ENCODE measurements around the gene TTC21B. TPM values are rescaled to one million over a fixed set of nuclear protein-coding genes. Genes with fewer than 3 reads are reported as not detected.

The TTC21B gene
- total RNA-seq, 1 donor = 58.7 TPM

GRCh38 chr2:165952085-165952484 lies 1.5 kb downstream of the TTC21B start:
- H3K4me1 ChIP-seq (ENCODE audit: insufficient read depth, low read length) = peaks cover 28% of the 10 kb centered on the region

DNA sequence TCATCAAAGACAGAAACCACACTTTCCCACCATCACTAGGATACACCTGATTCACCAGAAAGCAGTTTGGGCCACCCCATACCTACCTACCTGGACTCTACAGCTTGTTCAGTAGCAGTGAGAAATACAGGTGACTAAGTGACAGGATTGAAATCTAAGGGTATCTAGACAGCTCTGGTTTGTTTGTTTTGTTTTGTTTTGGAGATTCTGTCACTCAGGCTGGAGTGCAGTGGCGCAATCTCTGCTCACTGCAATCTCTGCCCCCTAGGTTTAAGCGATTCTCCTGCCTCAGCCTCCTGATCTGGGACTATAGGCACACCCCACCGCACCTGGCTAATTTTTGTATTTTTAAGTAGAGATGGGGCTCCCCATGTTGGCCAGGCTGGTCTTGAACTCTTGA lies 3.1 kb downstream of the TTC21B start:
- Histone ChIP-seq H3K4me1 (ENCODE audit: insufficient read depth, low read length) (peaks cover 28% of the 10 kb centered on the region), H3K4me3 (ENCODE audit: low read length) (no peak overlapping the region), H3K27me3 (ENCODE audit: insufficient read depth, low read length) (no peaks in the 10 kb centered on the region), H3K9me3 (ENCODE audit: low read depth, low read length) (no peaks in the 10 kb centered on the region)

More at GRCh38 chr2:165952085-165952484, 1.5 kb downstream of the TTC21B start:
- Histone ChIP-seq H3K4me3 (ENCODE audit: low read length) (no peak overlapping the region), H3K27me3 (ENCODE audit: insufficient read depth, low read length) (no peaks in the 10 kb centered on the region), H3K9me3 (ENCODE audit: low read depth, low read length) (no peaks in the 10 kb centered on the region)

DNA sequence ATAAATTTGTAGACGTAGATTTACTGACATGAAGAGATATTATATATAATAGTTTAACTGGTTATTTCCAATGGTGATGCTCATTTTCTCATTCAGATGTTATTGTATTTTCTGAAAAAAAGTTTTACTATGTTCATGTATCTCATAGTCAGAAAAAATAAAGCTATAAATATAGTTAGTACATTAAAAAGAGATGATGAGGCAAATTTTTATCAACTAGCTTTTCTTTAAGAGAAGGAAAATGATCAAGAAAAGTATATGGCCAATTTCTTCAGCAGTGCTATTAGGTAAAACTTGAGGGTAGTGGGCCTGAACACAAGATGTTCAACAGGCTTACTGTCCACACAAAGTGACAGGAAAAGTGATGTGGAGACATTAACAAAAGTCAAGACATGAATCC lies 11.7 kb downstream of the TTC21B start:
- no peaks in the 10 kb centered on the region for H3K4me1 ChIP-seq (ENCODE audit: insufficient read depth, low read length)
- no peaks in the 10 kb centered on the region for H3K9me3 ChIP-seq (ENCODE audit: low read depth, low read length)
- H3K4me3 ChIP-seq (ENCODE audit: low read length) = no peak overlapping the region
- no peaks in the 10 kb centered on the region for H3K27me3 ChIP-seq (ENCODE audit: insufficient read depth, low read length)

- H3K4me3 ChIP-seq (ENCODE audit: low read length) = no peak overlapping the region
- no peaks in the 10 kb centered on the region for H3K4me1 ChIP-seq (ENCODE audit: insufficient read depth, low read length)
- H3K27me3 ChIP-seq (ENCODE audit: insufficient read depth, low read length) = no peaks in the 10 kb centered on the region
- no peaks in the 10 kb centered on the region for H3K9me3 ChIP-seq (ENCODE audit: low read depth, low read length)
Observed at GRCh38 chr2:165938237-165938636, 15.3 kb downstream of the TTC21B start.

DNA sequence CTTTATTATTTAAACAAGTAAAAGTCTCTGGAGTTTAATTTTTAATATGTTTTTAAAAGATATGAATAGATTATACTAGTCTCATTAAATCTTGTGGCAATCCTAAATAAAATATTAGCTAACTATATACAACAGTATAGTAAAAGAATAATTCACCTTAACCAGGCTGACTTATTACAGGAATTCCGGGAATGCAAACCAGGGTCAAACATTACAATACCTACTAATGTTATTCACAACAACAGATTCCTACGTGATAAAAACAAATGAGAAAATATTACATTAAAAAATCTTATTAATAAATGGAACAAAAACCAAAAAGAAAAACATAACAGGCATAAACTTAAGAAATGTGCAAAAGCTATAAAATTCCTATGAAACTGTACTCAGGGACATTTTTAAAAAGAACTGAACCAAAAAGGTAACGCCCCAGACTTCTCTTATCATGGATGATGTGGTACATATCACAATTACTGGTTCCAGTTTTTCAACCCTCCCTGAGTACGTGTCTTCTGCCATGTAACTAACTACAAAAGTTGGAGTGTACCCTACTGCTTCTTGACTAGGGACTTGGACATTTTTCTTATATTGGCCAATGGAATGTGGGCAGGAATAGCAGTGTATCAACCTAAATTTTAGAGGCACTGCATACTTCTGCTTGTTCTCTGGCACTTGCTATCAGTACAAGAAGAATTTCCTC lies 20.2 kb downstream of the TTC21B start:
- Histone ChIP-seq H3K27me3 (ENCODE audit: insufficient read depth, low read length) (no peaks in the 10 kb centered on the region), H3K4me1 (ENCODE audit: insufficient read depth, low read length) (no peaks in the 10 kb centered on the region), H3K4me3 (ENCODE audit: low read length) (no peak overlapping the region), H3K9me3 (ENCODE audit: low read depth, low read length) (no peaks in the 10 kb centered on the region)

GRCh38 chr2:165927774-165928173 lies 25.8 kb downstream of the TTC21B start:
- Histone ChIP-seq H3K27me3 (ENCODE audit: insufficient read depth, low read length) (no peaks in the 10 kb centered on the region), H3K4me1 (ENCODE audit: insufficient read depth, low read length) (no peaks in the 10 kb centered on the region), H3K9me3 (ENCODE audit: low read depth, low read length) (no peaks in the 10 kb centered on the region), H3K4me3 (ENCODE audit: low read length) (no peak overlapping the region)

DNA sequence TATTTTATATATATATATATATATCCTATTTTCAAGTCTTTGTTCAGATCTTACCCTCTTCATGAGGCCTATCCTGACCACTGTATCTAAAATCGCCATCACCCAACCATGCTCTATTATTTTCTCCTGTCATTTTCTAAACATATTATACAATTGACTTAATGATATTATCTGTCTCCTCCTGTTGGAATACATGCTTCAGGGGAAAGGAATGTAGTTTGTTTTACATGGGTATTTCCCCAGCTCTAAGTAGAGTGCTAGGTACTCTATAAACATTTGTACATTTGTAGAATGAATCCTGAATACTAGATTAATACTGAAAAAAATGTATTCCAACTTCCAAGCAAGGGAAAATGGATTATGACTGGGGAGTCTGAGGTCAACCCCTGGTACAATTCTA lies 26.2 kb downstream of the TTC21B start:
- Histone ChIP-seq H3K9me3 (ENCODE audit: low read depth, low read length) (no peaks in the 10 kb centered on the region), H3K4me1 (ENCODE audit: insufficient read depth, low read length) (no peaks in the 10 kb centered on the region), H3K27me3 (ENCODE audit: insufficient read depth, low read length) (no peaks in the 10 kb centered on the region), H3K4me3 (ENCODE audit: low read length) (no peak overlapping the region)

DNA sequence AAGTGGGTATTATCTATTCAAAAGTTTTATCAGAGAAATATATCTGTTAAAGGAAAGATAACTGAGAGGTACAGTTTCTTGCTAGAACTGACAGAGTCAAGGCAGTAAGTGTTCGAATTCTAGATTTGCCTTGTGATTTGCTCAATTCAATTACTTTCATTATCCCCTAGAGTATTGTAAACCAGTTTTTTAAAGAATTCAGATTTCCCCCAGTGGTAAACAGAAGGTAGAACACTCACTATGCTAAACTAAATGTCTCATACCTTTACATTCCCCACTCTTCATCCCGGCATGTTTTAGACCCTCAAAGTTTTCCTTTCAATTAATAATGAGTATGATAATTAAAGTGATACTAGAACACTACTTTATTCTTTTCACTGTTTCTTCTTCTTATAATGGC lies 28.6 kb downstream of the TTC21B start:
- Histone ChIP-seq H3K4me3 (ENCODE audit: low read length) (no peak overlapping the region), H3K4me1 (ENCODE audit: insufficient read depth, low read length) (no peaks in the 10 kb centered on the region), H3K9me3 (ENCODE audit: low read depth, low read length) (no peaks in the 10 kb centered on the region), H3K27me3 (ENCODE audit: insufficient read depth, low read length) (no peaks in the 10 kb centered on the region)

DNA sequence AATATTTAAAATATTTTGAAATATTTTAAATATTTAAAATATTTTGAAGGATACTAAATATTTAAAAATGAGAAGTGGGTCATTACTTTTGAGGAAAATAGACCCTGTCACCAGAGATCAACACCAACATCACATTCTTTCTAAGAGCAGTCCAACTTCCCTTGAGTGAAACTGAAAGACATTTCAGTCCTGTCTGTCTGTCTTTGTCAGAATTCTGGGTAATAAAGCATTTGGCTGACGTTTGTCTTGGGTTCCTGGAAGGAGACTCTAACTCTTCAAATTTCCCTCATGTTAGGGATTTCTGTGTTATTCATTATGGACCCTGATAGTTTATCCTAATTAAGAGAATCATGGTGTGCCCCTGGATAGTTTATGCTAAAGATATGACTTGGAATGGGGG lies 32.8 kb downstream of the TTC21B start:
- H3K4me1 ChIP-seq (ENCODE audit: insufficient read depth, low read length) = no peaks in the 10 kb centered on the region
- H3K4me3 ChIP-seq (ENCODE audit: low read length) = no peak overlapping the region
- no peaks in the 10 kb centered on the region for H3K27me3 ChIP-seq (ENCODE audit: insufficient read depth, low read length)
- no peaks in the 10 kb centered on the region for H3K9me3 ChIP-seq (ENCODE audit: low read depth, low read length)

DNA sequence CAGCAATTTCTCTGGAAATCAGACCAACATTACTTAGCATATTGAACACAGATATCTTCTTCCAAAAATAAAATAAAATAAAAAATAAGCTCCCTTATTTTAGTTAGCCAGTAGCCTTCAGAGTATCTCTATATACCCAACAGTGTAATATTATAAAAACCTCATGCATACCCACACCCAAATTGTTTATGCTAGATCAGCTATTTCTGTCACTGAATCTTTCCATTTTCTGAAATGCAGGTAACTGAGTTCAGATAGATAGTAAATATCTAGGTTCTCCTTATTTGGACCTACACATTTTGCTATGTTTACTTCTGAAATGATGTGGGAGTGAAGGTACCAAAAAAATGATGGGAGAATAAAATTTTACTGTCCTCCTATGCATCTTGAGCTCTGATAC lies 39.9 kb downstream of the TTC21B start:
- Histone ChIP-seq H3K27me3 (ENCODE audit: insufficient read depth, low read length) (no peaks in the 10 kb centered on the region), H3K4me1 (ENCODE audit: insufficient read depth, low read length) (no peaks in the 10 kb centered on the region), H3K9me3 (ENCODE audit: low read depth, low read length) (no peaks in the 10 kb centered on the region), H3K4me3 (ENCODE audit: low read length) (no peak overlapping the region)

- no peaks in the 10 kb centered on the region for H3K9me3 ChIP-seq (ENCODE audit: low read depth, low read length)
- no peaks in the 10 kb centered on the region for H3K27me3 ChIP-seq (ENCODE audit: insufficient read depth, low read length)
- H3K4me1 ChIP-seq (ENCODE audit: insufficient read depth, low read length) = no peaks in the 10 kb centered on the region
- no peak overlapping the region for H3K4me3 ChIP-seq (ENCODE audit: low read length)
Observed at GRCh38 chr2:165911981-165912380, 41.6 kb downstream of the TTC21B start.

GRCh38 chr2:165911231-165911630 lies 42.3 kb downstream of the TTC21B start:
- no peak overlapping the region for H3K4me3 ChIP-seq (ENCODE audit: low read length)
- H3K27me3 ChIP-seq (ENCODE audit: insufficient read depth, low read length) = no peaks in the 10 kb centered on the region
- H3K4me1 ChIP-seq (ENCODE audit: insufficient read depth, low read length) = no peaks in the 10 kb centered on the region
- H3K9me3 ChIP-seq (ENCODE audit: low read depth, low read length) = no peaks in the 10 kb centered on the region

DNA sequence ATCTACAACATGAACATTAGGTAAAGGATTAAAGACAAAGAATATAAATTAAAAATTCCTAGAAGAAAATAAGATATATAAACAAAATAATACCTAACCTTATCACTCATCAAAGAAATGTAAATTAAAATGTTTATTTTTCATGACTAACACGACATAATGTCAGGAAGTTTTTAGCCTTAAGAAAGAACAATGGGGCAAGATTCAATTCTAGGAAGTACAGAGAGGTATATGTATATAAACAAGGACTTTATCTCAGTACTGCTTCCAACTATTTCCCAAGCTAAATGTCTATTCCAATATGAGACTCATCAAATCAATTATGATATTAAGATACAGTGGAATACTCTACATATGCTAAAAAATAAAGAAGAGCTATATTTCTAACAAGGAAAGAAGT lies 44.1 kb downstream of the TTC21B start:
- Histone ChIP-seq H3K9me3 (ENCODE audit: low read depth, low read length) (no peaks in the 10 kb centered on the region), H3K4me1 (ENCODE audit: insufficient read depth, low read length) (no peaks in the 10 kb centered on the region), H3K4me3 (ENCODE audit: low read length) (no peak overlapping the region), H3K27me3 (ENCODE audit: insufficient read depth, low read length) (no peaks in the 10 kb centered on the region)

GRCh38 chr2:165905854-165906253 lies 47.7 kb downstream of the TTC21B start:
- Histone ChIP-seq H3K4me3 (ENCODE audit: low read length) (no peak overlapping the region), H3K27me3 (ENCODE audit: insufficient read depth, low read length) (no peaks in the 10 kb centered on the region), H3K4me1 (ENCODE audit: insufficient read depth, low read length) (peaks cover 4% of the 10 kb centered on the region), H3K9me3 (ENCODE audit: low read depth, low read length) (no peaks in the 10 kb centered on the region)

DNA sequence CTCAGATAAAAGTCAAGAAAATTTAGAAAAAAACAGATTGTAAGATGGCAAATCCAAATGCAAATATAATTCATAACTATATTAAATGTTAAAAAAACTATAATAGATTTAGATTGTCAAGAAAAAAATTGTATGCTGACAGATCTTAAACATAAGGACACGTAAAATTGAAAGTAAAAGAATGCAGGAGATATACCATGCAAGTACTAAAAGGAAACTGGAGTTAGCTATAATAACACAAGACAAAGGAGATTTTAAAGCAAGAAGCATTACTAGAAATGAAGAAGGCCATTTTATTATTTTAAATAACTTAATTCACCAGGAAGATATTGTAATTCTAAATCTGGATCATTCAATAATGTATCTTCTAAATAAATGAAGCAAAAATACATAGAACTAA lies 48.3 kb downstream of the TTC21B start:
- H3K4me1 ChIP-seq (ENCODE audit: insufficient read depth, low read length) = peaks cover 4% of the 10 kb centered on the region
- H3K9me3 ChIP-seq (ENCODE audit: low read depth, low read length) = no peaks in the 10 kb centered on the region
- H3K4me3 ChIP-seq (ENCODE audit: low read length) = no peak overlapping the region
- H3K27me3 ChIP-seq (ENCODE audit: insufficient read depth, low read length) = no peaks in the 10 kb centered on the region

- H3K9me3 ChIP-seq (ENCODE audit: low read depth, low read length) = no peaks in the 10 kb centered on the region
- no peaks in the 10 kb centered on the region for H3K27me3 ChIP-seq (ENCODE audit: insufficient read depth, low read length)
- peaks cover 4% of the 10 kb centered on the region for H3K4me1 ChIP-seq (ENCODE audit: insufficient read depth, low read length)
- H3K4me3 ChIP-seq (ENCODE audit: low read length) = no peak overlapping the region
Observed at GRCh38 chr2:165904432-165904831, 49.1 kb downstream of the TTC21B start.

Data from mononuclear cell (primary cell).